ENCODE measurements around the gene GPATCH8.

DNA sequence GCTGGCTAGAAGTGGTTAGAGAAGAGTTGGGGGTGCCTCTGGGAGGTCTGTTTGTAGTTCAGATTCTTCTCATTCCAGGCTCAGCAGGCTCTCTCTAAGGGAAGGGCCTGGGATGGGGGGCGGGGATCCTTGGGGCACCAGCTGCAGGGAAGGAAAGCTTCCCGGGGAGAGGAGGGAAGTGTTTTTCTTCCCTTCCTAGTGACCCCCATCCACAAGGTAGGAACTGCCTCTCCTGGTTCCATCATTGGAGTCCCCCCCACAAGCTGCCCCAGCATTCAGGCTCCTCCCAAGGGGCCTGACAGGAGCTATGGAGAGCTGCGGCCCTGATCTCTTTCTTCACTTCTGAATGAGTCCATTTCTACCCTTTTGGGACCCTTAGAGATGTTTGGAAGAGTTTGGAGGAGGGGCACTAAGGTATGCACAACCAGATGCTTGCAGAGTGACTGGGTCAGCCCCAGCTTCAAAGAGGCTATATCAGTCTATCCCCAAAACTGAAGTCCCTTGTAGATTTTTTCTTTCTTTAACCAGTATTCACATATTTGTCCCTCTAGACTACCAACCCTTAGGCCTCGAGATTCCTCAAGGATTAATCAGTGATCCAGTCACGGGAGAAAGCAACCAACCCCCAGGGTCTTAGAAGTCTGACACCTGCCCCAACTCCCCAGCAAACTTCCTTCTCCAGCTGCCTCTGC is 40.2 kb upstream of the GPATCH8 start:
- TF ChIP-seq, protein P1, sequence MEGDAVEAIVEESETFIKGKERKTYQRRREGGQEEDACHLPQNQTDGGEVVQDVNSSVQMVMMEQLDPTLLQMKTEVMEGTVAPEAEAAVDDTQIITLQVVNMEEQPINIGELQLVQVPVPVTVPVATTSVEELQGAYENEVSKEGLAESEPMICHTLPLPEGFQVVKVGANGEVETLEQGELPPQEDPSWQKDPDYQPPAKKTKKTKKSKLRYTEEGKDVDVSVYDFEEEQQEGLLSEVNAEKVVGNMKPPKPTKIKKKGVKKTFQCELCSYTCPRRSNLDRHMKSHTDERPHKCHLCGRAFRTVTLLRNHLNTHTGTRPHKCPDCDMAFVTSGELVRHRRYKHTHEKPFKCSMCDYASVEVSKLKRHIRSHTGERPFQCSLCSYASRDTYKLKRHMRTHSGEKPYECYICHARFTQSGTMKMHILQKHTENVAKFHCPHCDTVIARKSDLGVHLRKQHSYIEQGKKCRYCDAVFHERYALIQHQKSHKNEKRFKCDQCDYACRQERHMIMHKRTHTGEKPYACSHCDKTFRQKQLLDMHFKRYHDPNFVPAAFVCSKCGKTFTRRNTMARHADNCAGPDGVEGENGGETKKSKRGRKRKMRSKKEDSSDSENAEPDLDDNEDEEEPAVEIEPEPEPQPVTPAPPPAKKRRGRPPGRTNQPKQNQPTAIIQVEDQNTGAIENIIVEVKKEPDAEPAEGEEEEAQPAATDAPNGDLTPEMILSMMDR (IDR thresholded peaks at IDR 0.05), result no peak
- no peak for TF ChIP-seq POLR2A (IDR thresholded peaks at IDR 0.05)

Data from Peyer's patch (tissue), 4 donors.